ENCODE data around the gene CDH4. TPM values are rescaled to one million over a fixed set of nuclear protein-coding genes. Genes with fewer than 3 reads are reported as not detected.

Gene CDH4
- total and polyA plus RNA-seq, 2 of the 4 experiments (the other 2 are of a cell fraction), result 1.6 to 3.5 TPM

GRCh38 chr20:61625246-61625645 is 373.2 kb downstream of the CDH4 start:
- BruUV-seq (replicated peaks), result no TSS peak
- no peak overlapping the region for H3K27ac ChIP-seq (ENCODE audit: insufficient read depth, low read length)
- intact Hi-C loops (cut with micrococcal nuclease), result no loop called here
- no peaks in the 10 kb centered on the region for H3K36me3 ChIP-seq (ENCODE audit: control insufficient read depth, insufficient read depth, low read length)
- DNase-seq, result no peak
- ChIA-PET CTCF (no interaction called here), POLR2A (ENCODE audit: unreplicated experiment) (no interaction called here)
- H3K4me2 ChIP-seq (ENCODE audit: low read depth, low read length), result no peak overlapping the region
- H2AFZ ChIP-seq (replicated peaks; ENCODE audit: low read length, poor library complexity), result no peak overlapping the region
- no peak for ATAC-seq (ENCODE audit: low read depth)
- no peak overlapping the region for H3K9ac ChIP-seq (ENCODE audit: low read depth, low read length)
- no peak overlapping the region for H2BK15ac ChIP-seq (ENCODE audit: low read depth, low read length)
- no peaks in the 10 kb centered on the region for H3K9me1 ChIP-seq (ENCODE audit: insufficient read depth, low read length)
- H2AK9ac ChIP-seq (replicated peaks; ENCODE audit: low read depth, low read length, poor library complexity), result no peak overlapping the region
- H3K79me1 ChIP-seq (ENCODE audit: low read depth in 1 of 2, low read length in 2 of 2), result no peaks in the 10 kb centered on the region
- no peak overlapping the region for H3K14ac ChIP-seq (replicated peaks; ENCODE audit: low read depth, low read length)
- no peak overlapping the region for H3K56ac ChIP-seq (ENCODE audit: extremely low read depth, insufficient read depth, low read length)
- no peak overlapping the region for H3K4me3 ChIP-seq (ENCODE audit: insufficient read depth, low read depth, low read length)
- no peaks in the 10 kb centered on the region; the same call in 1 of the 2 replicates for H3K27me3 ChIP-seq (ENCODE audit: control insufficient read depth, insufficient read depth, low read length)
- H4K91ac ChIP-seq (ENCODE audit: insufficient read depth, low read depth, low read length), result no peak overlapping the region
- no peak overlapping the region for H3K18ac ChIP-seq (ENCODE audit: low read depth, low read length)
- no peaks in the 10 kb centered on the region for H4K20me1 ChIP-seq (ENCODE audit: insufficient read depth, low read length)
- H3K4me1 ChIP-seq (ENCODE audit: control insufficient read depth, insufficient read depth, low read length), result no peaks in the 10 kb centered on the region
- H3K9me3 ChIP-seq (ENCODE audit: control insufficient read depth, insufficient read depth, low read length), result no peaks in the 10 kb centered on the region
- in situ Hi-C loops (cut with MboI; ENCODE audit: low sequenced_read_pairs), result no loop called here
- H2AK5ac ChIP-seq (ENCODE audit: low read depth, low read length), result no peak overlapping the region
- no peak overlapping the region for H4K5ac ChIP-seq (ENCODE audit: low read depth, low read length)
- H2BK120ac ChIP-seq (ENCODE audit: low read depth, low read length), result no peak overlapping the region
- dilution Hi-C loops (cut with HindIII; ENCODE audit: low sequenced_read_pairs, unreplicated experiment), result no loop called here
- no peak overlapping the region for H2BK20ac ChIP-seq (ENCODE audit: low read depth, low read length)
- WGBS, 2 experiments (ENCODE audit: extremely low coverage in 2 of 2, insufficient read length in 1 of 2), result no CpG with 5 or more reads among the region's 8 CpGs
- H3K4ac ChIP-seq (ENCODE audit: low read depth, low read length), result no peak overlapping the region
- no peak overlapping the region for H3K23ac ChIP-seq (ENCODE audit: low read depth, low read length)
- H2BK5ac ChIP-seq (ENCODE audit: low read depth, low read length, poor library complexity, severe bottlenecking), result no peak overlapping the region
- TF ChIP-seq RAD21 (IDR thresholded peaks at IDR 0.05; ENCODE audit: low read length) (no peak), CEBPB (IDR thresholded peaks at IDR 0.05; ENCODE audit: low read depth, low read length) (no peak), NFE2L2 (IDR thresholded peaks at IDR 0.05; ENCODE audit: low read depth, low read length) (no peak), RFX5 (IDR thresholded peaks at IDR 0.05; ENCODE audit: low read depth, low read length) (no peak), MAFK (IDR thresholded peaks at IDR 0.05; ENCODE audit: low read depth, low read length) (no peak), USF2 (IDR thresholded peaks at IDR 0.05; ENCODE audit: low read depth, low read length) (no peak), FOS (IDR thresholded peaks at IDR 0.05; ENCODE audit: low read depth, low read length) (no peak), CTCF (conservative IDR thresholded peaks at IDR 0.05; ENCODE audit: low read depth, low read length) (no peak), BHLHE40 (IDR thresholded peaks at IDR 0.05; ENCODE audit: low read depth, low read length) (no peak), MAZ (IDR thresholded peaks at IDR 0.05; ENCODE audit: borderline replicate concordance, low read depth, low read length) (no peak), CHD1 (IDR thresholded peaks at IDR 0.05; ENCODE audit: low read depth, low read length) (no peak), SMC3 (IDR thresholded peaks at IDR 0.05; ENCODE audit: low read depth, low read length) (no peak), RCOR1 (IDR thresholded peaks at IDR 0.05; ENCODE audit: insufficient replicate concordance, low read length) (no peak), POLR2A (IDR thresholded peaks at IDR 0.05; ENCODE audit: low read depth, low read length) (no peak)
- TF ChIP-seq, protein P1, sequence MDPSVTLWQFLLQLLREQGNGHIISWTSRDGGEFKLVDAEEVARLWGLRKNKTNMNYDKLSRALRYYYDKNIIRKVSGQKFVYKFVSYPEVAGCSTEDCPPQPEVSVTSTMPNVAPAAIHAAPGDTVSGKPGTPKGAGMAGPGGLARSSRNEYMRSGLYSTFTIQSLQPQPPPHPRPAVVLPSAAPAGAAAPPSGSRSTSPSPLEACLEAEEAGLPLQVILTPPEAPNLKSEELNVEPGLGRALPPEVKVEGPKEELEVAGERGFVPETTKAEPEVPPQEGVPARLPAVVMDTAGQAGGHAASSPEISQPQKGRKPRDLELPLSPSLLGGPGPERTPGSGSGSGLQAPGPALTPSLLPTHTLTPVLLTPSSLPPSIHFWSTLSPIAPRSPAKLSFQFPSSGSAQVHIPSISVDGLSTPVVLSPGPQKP (IDR thresholded peaks at IDR 0.05; ENCODE audit: borderline replicate concordance, low read depth, low read length), result no peak
- H4K8ac ChIP-seq (ENCODE audit: low read depth in 2 of 2, low read length in 2 of 2), result no peak overlapping the region

Measured in IMR-90 (cell line).